Colonic mucosa (tissue), 4 donors: Measurements from ENCODE around the gene GATA3. TPM values are rescaled to one million over a fixed set of nuclear protein-coding genes. Genes with fewer than 3 reads are reported as not detected.

Experiments used
- DNase-seq: peaks from one replicate; pipeline ENCODE4 v3.0.0-alpha.2; 2020
- H3K27ac ChIP-seq: fragments of 200-600 bp; one replicate; pipeline ENCODE4 v1.8.0; 2021
- H3K27me3 ChIP-seq: fragments of 200-600 bp; one replicate; pipeline ENCODE4 v1.8.0; 2021
- H3K36me3 ChIP-seq: fragments of 200-600 bp; one replicate; pipeline ENCODE4 v1.8.0; 2021
- H3K4me1 ChIP-seq: fragments of 200-600 bp; one replicate; pipeline ENCODE4 v1.8.0; 2021; ENCODE audit warnings: mild to moderate bottlenecking
- H3K4me3 ChIP-seq: fragments of 200-600 bp; one replicate; pipeline ENCODE4 v1.8.0; 2021
- H3K9ac ChIP-seq, 2 donors: one replicate each; pipeline ENCODE4 v1.7.0; 2013; ENCODE audit warnings: control low read depth in 2 of 2, low read depth in 2 of 2, low read length in 2 of 2
- H3K9me3 ChIP-seq: fragments of 200-600 bp; one replicate; pipeline ENCODE4 v1.8.0; 2021
- intact Hi-C: fragments of 100-400 bp; cut with DNase I; formaldehyde crosslinking; loops from one replicate; pipeline ENCODE4 v1.14.1; 2022
- total RNA-seq, 2 donors: library from RNA; stranded (reverse); fragmentation: NEBNext Ultra II Directional in 1 of 2; extraction: Animal tissue kit (Norgen Biotek cat#: 25700) in 1 of 2; gene quantifications; one replicate each; pipeline ENCODE4 v1.2.1, GENCODE V29; 2021
- TF ChIP-seq, protein P1 (sequence below): fragments of 200-600 bp; IDR thresholded peaks from one replicate; pipeline ENCODE4 v1.8.0; 2022; ENCODE audit warnings: antibody characterized with exemption, mild to moderate bottlenecking
- donor health status: healthy.
- donor health status: DM: no; HTN: no; CAD: no.
- donor health status: DM: no; HTN: no; CAD: no.

Gene GATA3
- total RNA-seq, 2 donors from 2014 or later = 0.48 to 0.54 TPM

DNA sequence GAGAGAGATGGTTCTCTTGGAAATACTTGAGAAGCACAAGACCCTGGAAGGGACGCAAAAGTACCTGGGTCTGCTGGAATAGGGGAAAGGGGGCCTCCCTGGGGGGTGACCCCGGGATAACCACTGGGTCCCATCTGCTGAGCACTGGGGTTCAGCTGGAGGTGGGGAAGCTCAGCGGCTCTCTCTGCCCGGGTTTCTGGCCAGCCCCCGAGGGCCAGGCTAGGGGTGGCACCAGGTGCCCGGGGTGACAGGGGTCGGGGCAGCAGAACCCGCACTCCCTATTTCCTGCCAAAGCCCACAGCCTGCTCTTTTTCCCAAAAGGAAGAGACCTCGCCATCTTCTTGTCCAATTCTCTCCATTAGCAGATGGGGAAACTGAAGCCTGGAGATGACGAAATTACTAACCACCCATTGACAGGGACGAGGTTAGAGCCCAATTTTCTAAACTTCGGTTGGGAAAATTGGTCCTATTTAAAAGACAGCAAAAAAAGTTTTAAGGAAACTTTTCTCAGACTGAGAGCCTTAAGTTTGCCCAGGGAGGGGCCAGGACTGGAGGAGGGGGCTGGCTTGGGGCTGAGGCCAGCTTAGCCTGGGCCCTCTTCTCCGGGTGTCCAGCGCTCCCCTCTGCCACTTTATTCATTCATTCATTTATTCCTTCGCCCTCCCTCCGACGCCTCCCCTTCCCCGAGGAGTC is 17.8 kb upstream of the GATA3 start:
- no peak for DNase-seq
- peaks cover 80% of the 10 kb centered on the region for H3K27me3 ChIP-seq
- TF ChIP-seq, protein P1, sequence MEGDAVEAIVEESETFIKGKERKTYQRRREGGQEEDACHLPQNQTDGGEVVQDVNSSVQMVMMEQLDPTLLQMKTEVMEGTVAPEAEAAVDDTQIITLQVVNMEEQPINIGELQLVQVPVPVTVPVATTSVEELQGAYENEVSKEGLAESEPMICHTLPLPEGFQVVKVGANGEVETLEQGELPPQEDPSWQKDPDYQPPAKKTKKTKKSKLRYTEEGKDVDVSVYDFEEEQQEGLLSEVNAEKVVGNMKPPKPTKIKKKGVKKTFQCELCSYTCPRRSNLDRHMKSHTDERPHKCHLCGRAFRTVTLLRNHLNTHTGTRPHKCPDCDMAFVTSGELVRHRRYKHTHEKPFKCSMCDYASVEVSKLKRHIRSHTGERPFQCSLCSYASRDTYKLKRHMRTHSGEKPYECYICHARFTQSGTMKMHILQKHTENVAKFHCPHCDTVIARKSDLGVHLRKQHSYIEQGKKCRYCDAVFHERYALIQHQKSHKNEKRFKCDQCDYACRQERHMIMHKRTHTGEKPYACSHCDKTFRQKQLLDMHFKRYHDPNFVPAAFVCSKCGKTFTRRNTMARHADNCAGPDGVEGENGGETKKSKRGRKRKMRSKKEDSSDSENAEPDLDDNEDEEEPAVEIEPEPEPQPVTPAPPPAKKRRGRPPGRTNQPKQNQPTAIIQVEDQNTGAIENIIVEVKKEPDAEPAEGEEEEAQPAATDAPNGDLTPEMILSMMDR = no peak
- no peak overlapping the region for H3K27ac ChIP-seq
- no peak overlapping the region for H3K9ac ChIP-seq
- H3K4me3 ChIP-seq = no peak overlapping the region
- no peaks in the 10 kb centered on the region for H3K36me3 ChIP-seq
- no peaks in the 10 kb centered on the region for H3K9me3 ChIP-seq
- intact Hi-C loops = no loop called here
- no peaks in the 10 kb centered on the region for H3K4me1 ChIP-seq

DNA sequence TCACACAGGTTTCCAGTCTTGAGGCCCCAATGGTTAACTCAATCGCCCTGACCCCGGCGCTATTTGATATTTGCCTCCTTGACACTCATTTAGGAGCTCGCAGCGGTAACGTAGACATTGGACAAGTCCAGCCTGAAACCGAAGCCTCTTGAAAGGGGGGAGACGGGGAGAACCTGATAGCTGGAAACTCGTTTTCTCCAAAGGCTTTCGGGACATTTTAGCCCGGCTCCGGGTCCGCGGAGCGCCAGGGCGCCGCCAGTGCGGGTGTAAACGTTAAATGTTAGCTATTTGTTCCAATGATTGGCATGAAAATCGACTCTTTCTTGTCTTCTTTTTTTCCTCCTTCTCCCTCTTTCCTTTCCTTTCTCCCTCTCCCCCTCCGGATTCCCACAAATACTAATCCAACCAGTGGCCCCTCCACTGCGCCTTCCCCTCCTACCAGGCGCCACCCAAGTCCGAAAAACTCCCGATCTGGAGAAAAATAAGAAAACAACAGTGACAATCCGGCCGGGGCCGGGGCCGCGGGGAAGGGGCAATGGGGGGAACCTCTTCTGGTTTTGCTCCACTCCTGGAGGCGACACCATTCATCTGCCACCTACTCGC is 17.2 kb upstream of the GATA3 start:
- H3K27me3 ChIP-seq = peaks cover 85% of the 10 kb centered on the region
- intact Hi-C loops = no loop called here
- no peaks in the 10 kb centered on the region for H3K9me3 ChIP-seq
- no peaks in the 10 kb centered on the region for H3K36me3 ChIP-seq
- no peak for DNase-seq
- H3K4me3 ChIP-seq = no peak overlapping the region
- H3K4me1 ChIP-seq = no peaks in the 10 kb centered on the region
- no peak overlapping the region for H3K27ac ChIP-seq
- H3K9ac ChIP-seq = no peak overlapping the region
- TF ChIP-seq, protein P1 = no peak

DNA sequence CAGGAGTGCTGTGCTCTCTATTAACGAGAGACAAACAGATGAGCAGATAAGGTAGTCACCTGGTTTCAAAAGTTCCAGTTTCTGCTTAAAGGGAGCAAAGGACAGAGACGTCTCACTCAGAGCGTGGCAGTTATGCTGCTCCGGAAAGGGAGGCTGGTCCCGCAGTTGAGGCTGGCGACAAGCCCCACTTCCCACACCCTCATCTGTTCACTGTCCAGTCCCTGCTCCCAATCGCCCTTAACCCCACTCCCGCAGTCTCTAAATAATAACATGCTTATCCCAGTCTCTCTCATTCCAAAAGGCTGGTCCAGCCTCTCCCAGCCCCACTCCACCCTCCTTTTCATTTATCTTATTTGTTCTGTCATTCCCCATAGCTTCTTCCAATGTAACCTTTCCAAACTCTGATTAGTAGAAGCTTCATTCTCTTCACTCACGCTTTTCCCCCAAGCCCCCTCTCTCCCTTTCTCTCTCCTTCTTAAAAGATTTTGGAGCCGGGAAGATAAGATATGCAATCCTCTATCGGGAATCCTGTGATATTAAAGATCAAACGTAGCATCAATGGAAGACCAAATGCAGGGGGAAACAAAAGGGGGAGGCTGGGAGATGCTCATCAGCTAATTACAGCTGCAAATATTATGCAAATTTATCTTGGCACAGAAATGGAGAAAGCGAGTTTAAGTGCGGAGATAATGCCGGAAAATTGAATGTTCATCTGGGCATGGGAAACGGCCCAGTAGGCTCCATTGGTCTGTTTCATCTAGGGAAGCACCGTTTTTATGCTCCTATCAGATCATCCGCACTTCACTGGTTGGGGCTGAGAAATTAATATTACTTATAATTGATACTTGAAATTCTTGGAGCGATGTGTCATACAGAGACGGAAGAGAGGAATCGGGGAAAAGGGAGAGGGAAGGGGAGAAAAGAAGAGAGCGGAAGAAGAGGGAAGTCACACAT is 16.3 kb upstream of the GATA3 start:
- intact Hi-C loops = no loop called here
- TF ChIP-seq, protein P1 = no peak
- Histone ChIP-seq H3K4me3 (no peak overlapping the region), H3K4me1 (no peaks in the 10 kb centered on the region), H3K27ac (no peak overlapping the region), H3K9me3 (no peaks in the 10 kb centered on the region), H3K9ac (no peak overlapping the region), H3K36me3 (no peaks in the 10 kb centered on the region), H3K27me3 (peaks cover 94% of the 10 kb centered on the region)
- no peak for DNase-seq

DNA sequence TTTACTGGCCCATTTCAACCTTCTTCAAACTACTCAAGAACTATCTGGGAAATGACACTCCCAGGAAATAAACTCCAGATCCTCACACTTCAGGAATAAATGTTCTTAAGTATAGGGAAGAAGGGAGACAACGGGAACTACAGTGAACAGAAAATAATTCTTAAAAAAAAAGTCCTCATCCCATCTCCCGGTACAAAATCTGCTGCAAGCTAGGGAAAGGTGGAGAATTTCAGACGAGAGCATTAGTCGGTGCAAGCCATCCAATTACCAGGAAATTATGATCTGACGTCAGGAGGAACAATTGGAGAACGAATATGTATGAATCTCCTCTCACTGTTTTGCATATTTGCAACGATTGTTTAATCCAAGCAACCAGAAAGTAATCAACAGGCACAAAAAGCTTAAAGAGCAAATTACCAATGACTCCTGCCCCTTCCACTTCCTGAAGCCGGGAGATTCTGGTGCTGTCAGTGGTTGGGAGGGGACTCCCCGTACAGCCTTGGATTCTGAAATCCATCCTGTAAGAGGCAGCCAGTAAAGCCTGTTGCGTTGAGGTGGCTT is 15.1 kb upstream of the GATA3 start:
- TF ChIP-seq, protein P1 = no peak
- Histone ChIP-seq H3K4me1 (no peaks in the 10 kb centered on the region), H3K9me3 (no peaks in the 10 kb centered on the region), H3K9ac (no peak overlapping the region), H3K4me3 (no peak overlapping the region), H3K36me3 (no peaks in the 10 kb centered on the region), H3K27me3 (peaks cover 94% of the 10 kb centered on the region), H3K27ac (no peak overlapping the region)
- intact Hi-C loops = no loop called here
- DNase-seq = no peak

DNA sequence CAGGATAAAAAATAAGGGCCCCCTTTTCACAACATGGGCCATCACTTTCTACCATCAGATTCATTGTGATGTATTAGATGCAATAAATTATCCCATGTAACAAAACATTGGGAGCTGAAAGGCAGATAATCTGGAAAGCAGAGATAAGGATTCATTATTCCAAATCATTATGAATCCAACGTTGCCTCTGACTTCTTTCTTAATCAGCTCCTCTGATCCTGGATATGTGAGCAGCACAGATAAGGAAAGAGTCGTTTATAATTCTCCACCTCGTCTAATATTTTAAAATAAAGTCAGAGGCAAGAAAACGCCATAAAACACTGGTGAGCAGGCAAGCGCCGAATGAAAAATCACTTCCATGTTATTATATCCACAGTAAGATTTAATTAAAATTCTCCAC is 13.8 kb upstream of the GATA3 start:
- no peak overlapping the region for H3K9ac ChIP-seq
- no peaks in the 10 kb centered on the region for H3K4me1 ChIP-seq
- intact Hi-C loops = no loop called here
- H3K36me3 ChIP-seq = no peaks in the 10 kb centered on the region
- no peak overlapping the region for H3K4me3 ChIP-seq
- no peak for DNase-seq
- no peak overlapping the region for H3K27ac ChIP-seq
- TF ChIP-seq, protein P1 = no peak
- H3K27me3 ChIP-seq = peaks cover 94% of the 10 kb centered on the region
- H3K9me3 ChIP-seq = no peaks in the 10 kb centered on the region
